Measurements from ENCODE around the gene HHAT. TPM values are rescaled to one million over a fixed set of nuclear protein-coding genes. Genes with fewer than 3 reads are reported as not detected.

The HHAT gene
- polyA plus RNA-seq, 1 donor (not counting 4 experiments of a cell fraction or from before 2014, with no cell fraction given), result 3.8 TPM

GRCh38 chr1:210597555-210598134 lies 268.9 kb downstream of the HHAT start:
- Histone ChIP-seq H3K9me1 (ENCODE audit: control insufficient read depth, extremely low read depth, insufficient read depth, low read length) (no peaks in the 10 kb centered on the region), H3K4me2 (ENCODE audit: control insufficient read depth, extremely low read depth, insufficient read depth, low read depth, low read length) (peak overlapping the region; percentile 46), H3K27me3 (ENCODE audit: control insufficient read depth, extremely low read depth, insufficient read depth, low read length) (no peaks in the 10 kb centered on the region), H3K4me3 (ENCODE audit: control insufficient read depth in 2 of 3, extremely low read depth in 1 of 3, insufficient read depth in 2 of 3, low read depth in 1 of 3, low read length in 3 of 3) (no peak overlapping the region), H3K79me2 (ENCODE audit: control insufficient read depth, insufficient read depth, low read length) (no peaks in the 10 kb centered on the region), H3K27ac (ENCODE audit: control insufficient read depth, insufficient read depth, low read length) (peak overlapping the region; percentile 69), H2AFZ (ENCODE audit: control insufficient read depth, low read length) (no peak overlapping the region), H3K9ac (ENCODE audit: control insufficient read depth, extremely low read depth, insufficient read depth, low read length) (no peak overlapping the region), H3K4me1 (ENCODE audit: control insufficient read depth, extremely low read depth, insufficient read depth, low read length) (peaks cover 19% of the 10 kb centered on the region), H3K36me3 (ENCODE audit: control insufficient read depth in 2 of 2, extremely low read depth in 1 of 2, insufficient read depth in 2 of 2, low read length in 2 of 2) (no peaks in the 10 kb centered on the region), H4K20me1 (ENCODE audit: control insufficient read depth, extremely low read depth, insufficient read depth, low read length) (peaks cover 2% of the 10 kb centered on the region), H3K9me3 (ENCODE audit: control insufficient read depth, low read depth, low read length) (no peaks in the 10 kb centered on the region)
- peak; percentile 98 for FAIRE-seq
- DNase-seq (ENCODE audit: low read depth, low spot score), result peak; percentile 86
- no peak for TF ChIP-seq EZH2 (IDR thresholded peaks at IDR 0.05; ENCODE audit: low read length)
- no peak for TF ChIP-seq CTCF (optimal IDR thresholded peaks at IDR 0.05 in 1 of 3, IDR thresholded peaks at IDR 0.05 in 1 of 3, conservative IDR thresholded peaks at IDR 0.05 in 1 of 3; ENCODE audit: extremely low read depth in 1 of 3, insufficient read depth in 2 of 3, low read length in 3 of 3)
- dilution Hi-C loops (cut with MboI; ENCODE audit: extremely low pct_ligation_motif_present, low sequenced_read_pairs), result no loop called here

- TF ChIP-seq EZH2 (IDR thresholded peaks at IDR 0.05; ENCODE audit: low read length), result no peak
- TF ChIP-seq CTCF (optimal IDR thresholded peaks at IDR 0.05 in 1 of 3, IDR thresholded peaks at IDR 0.05 in 1 of 3, conservative IDR thresholded peaks at IDR 0.05 in 1 of 3; ENCODE audit: extremely low read depth in 1 of 3, insufficient read depth in 2 of 3, low read length in 3 of 3), result no peak
- dilution Hi-C loops (cut with MboI; ENCODE audit: extremely low pct_ligation_motif_present, low sequenced_read_pairs), result no loop called here
- no peak for FAIRE-seq
- Histone ChIP-seq H3K9ac (ENCODE audit: control insufficient read depth, extremely low read depth, insufficient read depth, low read length) (no peak overlapping the region), H3K27ac (ENCODE audit: control insufficient read depth, insufficient read depth, low read length) (peak overlapping the region; percentile 69), H4K20me1 (ENCODE audit: control insufficient read depth, extremely low read depth, insufficient read depth, low read length) (peaks cover 2% of the 10 kb centered on the region), H3K36me3 (ENCODE audit: control insufficient read depth in 2 of 2, extremely low read depth in 1 of 2, insufficient read depth in 2 of 2, low read length in 2 of 2) (no peaks in the 10 kb centered on the region), H3K9me1 (ENCODE audit: control insufficient read depth, extremely low read depth, insufficient read depth, low read length) (no peaks in the 10 kb centered on the region), H3K79me2 (ENCODE audit: control insufficient read depth, insufficient read depth, low read length) (no peaks in the 10 kb centered on the region), H3K27me3 (ENCODE audit: control insufficient read depth, extremely low read depth, insufficient read depth, low read length) (no peaks in the 10 kb centered on the region), H3K9me3 (ENCODE audit: control insufficient read depth, low read depth, low read length) (no peaks in the 10 kb centered on the region), H3K4me3 (ENCODE audit: control insufficient read depth in 2 of 3, extremely low read depth in 1 of 3, insufficient read depth in 2 of 3, low read depth in 1 of 3, low read length in 3 of 3) (no peak overlapping the region), H3K4me1 (ENCODE audit: control insufficient read depth, extremely low read depth, insufficient read depth, low read length) (peaks cover 19% of the 10 kb centered on the region), H3K4me2 (ENCODE audit: control insufficient read depth, extremely low read depth, insufficient read depth, low read depth, low read length) (peak overlapping the region; percentile 46), H2AFZ (ENCODE audit: control insufficient read depth, low read length) (no peak overlapping the region)
- peak; percentile 96 for DNase-seq (ENCODE audit: low read depth, low spot score)
Measured at GRCh38 chr1:210598135-210598652, 269.5 kb downstream of the HHAT start.
